Measurements from ENCODE around the gene SFXN1. TPM values are rescaled to one million over a fixed set of nuclear protein-coding genes. Genes with fewer than 3 reads are reported as not detected.

Gene SFXN1
- total RNA-seq, 2 experiments from 2014 or later = 476 to 491 TPM

DNA sequence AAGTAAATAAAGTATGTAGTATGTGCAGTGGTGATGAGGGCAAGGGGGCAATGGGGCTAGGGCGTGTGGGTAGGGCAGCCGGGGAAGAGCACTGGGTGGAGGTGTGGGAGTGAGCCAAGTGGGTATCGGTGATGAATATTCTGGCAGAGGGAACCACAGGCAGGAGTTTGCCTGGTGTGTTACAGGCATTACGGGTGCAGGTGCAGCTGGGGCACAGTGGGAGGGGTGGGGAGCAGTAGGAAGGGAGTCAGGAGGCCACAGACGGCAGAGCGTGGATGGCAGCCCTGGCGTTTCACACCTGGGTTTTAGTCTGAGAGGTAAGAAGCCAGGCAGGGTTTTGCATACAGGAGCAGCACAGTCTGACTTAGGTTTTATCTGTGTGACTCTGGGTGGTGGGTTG, 35.4 kb downstream of the SFXN1 start:
- no peak for DNase-seq
- H3K4me1 Mint-ChIP-seq (ENCODE audit: low read depth) = peaks cover 73% of the 10 kb centered on the region
- no peak overlapping the region for H3K4me3 Mint-ChIP-seq
- no peaks in the 10 kb centered on the region for H3K27me3 Mint-ChIP-seq
- peaks cover 90% of the 10 kb centered on the region for H3K36me3 Mint-ChIP-seq (ENCODE audit: low read depth)
- intact Hi-C loops (cut with micrococcal nuclease) = no loop called here
- peak overlapping the region; percentile 99 for H3K27ac Mint-ChIP-seq
- peaks cover 6% of the 10 kb centered on the region for H3K9me3 Mint-ChIP-seq
- POLR2A ChIA-PET = interaction anchor here (0.7 to 1.0 kb wide), 2 partner anchors 10 kb away, joined by 3 read pairs; no protein-coding TSS in a partner anchor
- no peak for TF ChIP-seq CTCF (IDR thresholded peaks at IDR 0.05)
- CTCF ChIA-PET = interaction anchor here (1.4 kb wide), 1 partner anchor 49 kb away, joined by 4 read pairs; no protein-coding TSS in a partner anchor
- no peak for ATAC-seq

DNA sequence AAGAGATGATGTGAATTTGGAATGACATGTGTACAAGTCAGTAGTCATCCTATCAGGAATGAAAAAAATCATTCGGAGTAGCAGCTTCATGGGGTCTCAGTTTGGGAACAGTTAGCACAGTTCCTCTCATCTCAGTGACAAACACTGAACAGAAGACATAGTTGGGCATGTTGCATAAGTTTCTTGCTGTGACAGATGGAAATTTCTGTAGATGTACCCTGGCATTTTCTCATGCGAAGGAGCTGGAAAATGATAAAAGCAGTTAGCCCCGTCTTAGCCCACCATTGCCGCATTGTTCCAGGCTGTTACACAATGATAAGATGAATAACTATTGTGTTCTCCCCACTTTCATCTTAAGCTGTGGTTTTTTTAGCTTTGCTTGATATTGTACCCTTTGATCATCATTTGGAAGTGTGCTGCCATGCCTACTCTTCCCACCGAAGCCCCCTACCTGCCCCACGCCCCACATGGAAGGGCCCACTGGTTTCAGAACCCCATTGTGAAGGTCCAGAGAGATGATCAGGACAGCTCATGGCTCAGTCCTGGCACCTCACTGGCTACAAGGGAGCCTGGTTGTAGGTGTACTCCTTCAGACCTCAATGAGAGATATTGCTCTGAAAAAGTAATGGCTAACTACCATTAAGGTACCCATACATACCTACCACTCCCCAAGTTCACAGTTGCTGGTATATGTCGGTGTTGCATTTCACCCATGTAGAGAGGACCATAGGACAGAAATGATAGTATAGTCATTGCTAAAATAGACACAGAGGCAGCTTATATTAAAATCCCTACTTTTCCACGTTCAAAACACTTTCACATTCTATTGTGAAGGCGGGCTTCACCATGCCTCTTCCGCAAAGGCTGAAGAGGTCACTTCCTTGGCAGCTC, 38.8 kb downstream of the SFXN1 start:
- ChIA-PET CTCF (interaction anchor here (0.7 to 3.8 kb wide), 7 partner anchors 12 to 53 kb away, joined by 3 to 24 read pairs (median 4); no protein-coding TSS in a partner anchor), POLR2A (interaction anchor here (0.5 to 3.9 kb wide), 17 partner anchors 9 to 136 kb away, joined by 3 to 21 read pairs (median 4); partner anchors contain the start of gene SFXN1)
- Mint-ChIP-seq H3K27ac (peak overlapping the region; percentile 99), H3K4me3 (peak overlapping the region; percentile 59), H3K36me3 (ENCODE audit: low read depth) (peaks cover 95% of the 10 kb centered on the region), H3K9me3 (peaks cover 15% of the 10 kb centered on the region), H3K4me1 (ENCODE audit: low read depth) (peaks cover 85% of the 10 kb centered on the region), H3K27me3 (no peaks in the 10 kb centered on the region)
- DNase-seq = peak; percentile 57
- TF ChIP-seq CTCF (IDR thresholded peaks at IDR 0.05) = no peak
- ATAC-seq = no peak
- intact Hi-C loops (cut with micrococcal nuclease) = loop anchor here (2.0 kb wide), 1 partner anchor 36 kb away; no protein-coding TSS in a partner anchor

GRCh38 chr5:175517824-175518450, 39.6 kb downstream of the SFXN1 start:
- intact Hi-C loops (cut with micrococcal nuclease) = loop anchor here (2.0 kb wide), 1 partner anchor 37 kb away; no protein-coding TSS in a partner anchor

GRCh38 chr5:175519006-175519405, 40.6 kb downstream of the SFXN1 start:
- no peaks in the 10 kb centered on the region for H3K27me3 Mint-ChIP-seq
- peaks cover 95% of the 10 kb centered on the region for H3K36me3 Mint-ChIP-seq (ENCODE audit: low read depth)
- POLR2A ChIA-PET = interaction anchor here (1.0 to 5.7 kb wide), 7 partner anchors 8 to 135 kb away, joined by 3 to 63 read pairs (median 12); partner anchors contain the start of gene SFXN1
- intact Hi-C loops (cut with micrococcal nuclease) = no loop called here
- TF ChIP-seq CTCF (IDR thresholded peaks at IDR 0.05) = no peak
- peak overlapping the region; percentile 99 for H3K27ac Mint-ChIP-seq
- peaks cover 15% of the 10 kb centered on the region for H3K9me3 Mint-ChIP-seq
- ATAC-seq (no peak), DNase-seq (no peak)
- peak overlapping the region; percentile 16 for H3K4me3 Mint-ChIP-seq
- CTCF ChIA-PET = no interaction called here
- H3K4me1 Mint-ChIP-seq (ENCODE audit: low read depth) = peaks cover 81% of the 10 kb centered on the region

More at GRCh38 chr5:175517824-175518450, 39.6 kb downstream of the SFXN1 start:
- DNase-seq = peak; percentile 93
- ChIA-PET POLR2A (interaction anchor here (0.5 to 3.9 kb wide), 13 partner anchors 9 to 135 kb away, joined by 3 to 21 read pairs (median 6); partner anchors contain the start of gene SFXN1), CTCF (interaction anchor here (1.4 to 3.8 kb wide), 2 partner anchors 16 to 38 kb away, joined by 5 to 24 read pairs; no protein-coding TSS in a partner anchor)
- Mint-ChIP-seq H3K9me3 (peaks cover 15% of the 10 kb centered on the region), H3K4me3 (peak overlapping the region; percentile 59), H3K27me3 (no peaks in the 10 kb centered on the region), H3K27ac (peak overlapping the region; percentile 99), H3K36me3 (ENCODE audit: low read depth) (peaks cover 96% of the 10 kb centered on the region), H3K4me1 (ENCODE audit: low read depth) (peaks cover 87% of the 10 kb centered on the region)
- no peak for TF ChIP-seq CTCF (IDR thresholded peaks at IDR 0.05)
- ATAC-seq = peak; percentile 49

Data from activated CD8-positive, alpha-beta T cell treated with anti-CD3 and anti-CD28 coated beads for 36 hours (primary cell).